Measurements from ENCODE around the gene QSOX1.

GRCh38 chr1:180163041-180163440 is 8.4 kb downstream of the QSOX1 start:
- TF ChIP-seq, protein P1, sequence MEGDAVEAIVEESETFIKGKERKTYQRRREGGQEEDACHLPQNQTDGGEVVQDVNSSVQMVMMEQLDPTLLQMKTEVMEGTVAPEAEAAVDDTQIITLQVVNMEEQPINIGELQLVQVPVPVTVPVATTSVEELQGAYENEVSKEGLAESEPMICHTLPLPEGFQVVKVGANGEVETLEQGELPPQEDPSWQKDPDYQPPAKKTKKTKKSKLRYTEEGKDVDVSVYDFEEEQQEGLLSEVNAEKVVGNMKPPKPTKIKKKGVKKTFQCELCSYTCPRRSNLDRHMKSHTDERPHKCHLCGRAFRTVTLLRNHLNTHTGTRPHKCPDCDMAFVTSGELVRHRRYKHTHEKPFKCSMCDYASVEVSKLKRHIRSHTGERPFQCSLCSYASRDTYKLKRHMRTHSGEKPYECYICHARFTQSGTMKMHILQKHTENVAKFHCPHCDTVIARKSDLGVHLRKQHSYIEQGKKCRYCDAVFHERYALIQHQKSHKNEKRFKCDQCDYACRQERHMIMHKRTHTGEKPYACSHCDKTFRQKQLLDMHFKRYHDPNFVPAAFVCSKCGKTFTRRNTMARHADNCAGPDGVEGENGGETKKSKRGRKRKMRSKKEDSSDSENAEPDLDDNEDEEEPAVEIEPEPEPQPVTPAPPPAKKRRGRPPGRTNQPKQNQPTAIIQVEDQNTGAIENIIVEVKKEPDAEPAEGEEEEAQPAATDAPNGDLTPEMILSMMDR (IDR thresholded peaks at IDR 0.05; ENCODE audit: low read depth, low read length, poor library complexity, severe bottlenecking): no peak
- TF ChIP-seq EZH2phosphoT487 (IDR thresholded peaks at IDR 0.05; ENCODE audit: borderline replicate concordance, low read length): no peak
